GM18508 (cell line): ENCODE results near the gene MPO.

Experiments
- ATAC-seq: cut with Tn5 transposase; IDR thresholded peaks from one replicate; pipeline ENCODE4 v1.9.1; 2021; ENCODE audit warnings: moderate number of reproducible peaks; ENCODE audit not compliant: insufficient read depth, unreplicated experiment

Gene MPO

DNA sequence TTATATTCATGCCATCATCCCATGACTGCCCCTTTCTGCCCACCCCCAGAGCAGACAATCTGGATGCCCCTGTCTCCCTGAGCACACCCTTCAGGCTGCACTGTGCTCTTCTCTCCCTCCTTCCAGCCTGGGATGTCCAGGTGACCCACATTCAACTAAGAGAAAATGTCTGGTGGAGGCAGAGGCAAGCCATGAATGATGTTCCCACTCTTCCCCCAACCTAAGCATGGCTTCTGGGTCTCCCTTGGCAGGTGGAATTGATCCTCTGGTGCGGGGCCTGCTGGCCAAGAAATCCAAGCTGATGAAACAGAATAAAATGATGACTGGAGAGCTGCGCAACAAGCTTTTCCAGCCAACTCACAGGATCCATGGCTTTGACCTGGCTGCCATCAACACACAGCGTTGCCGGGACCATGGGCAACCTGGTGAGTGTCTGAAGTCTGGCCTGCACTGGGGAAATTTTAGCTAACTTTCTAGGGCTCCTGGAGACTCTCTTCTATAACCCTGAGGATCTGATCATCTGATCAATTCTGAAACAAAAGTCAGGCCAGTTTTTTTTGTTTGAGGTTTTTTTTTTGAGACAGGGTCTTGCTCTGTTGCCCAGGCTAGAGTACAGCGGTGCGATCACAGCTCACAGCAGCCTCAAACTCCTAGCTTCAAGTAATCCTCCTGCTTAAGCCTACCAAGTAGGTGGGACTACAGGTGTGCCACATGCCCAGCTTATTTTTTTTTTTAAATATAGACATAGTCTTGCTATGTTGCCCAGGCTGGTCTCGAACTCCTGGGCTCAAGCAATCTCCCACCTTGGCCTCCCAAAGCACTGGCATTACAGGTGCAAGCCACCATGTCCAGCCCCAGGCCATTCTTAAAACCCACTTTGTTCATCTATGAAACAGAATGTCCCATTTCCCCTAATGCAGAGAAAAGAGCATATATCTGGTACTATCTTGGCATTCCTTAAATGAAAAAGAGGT is 14.5 kb downstream of the MPO start:
- ATAC-seq: no peak

GRCh38 chr17:58265271-58265670 is 15.5 kb downstream of the MPO start:
- ATAC-seq: no peak

GRCh38 chr17:58264407-58265103 is 16.2 kb downstream of the MPO start:
- no peak for ATAC-seq

GRCh38 chr17:58263773-58264172 is 17.0 kb downstream of the MPO start:
- ATAC-seq: no peak

DNA sequence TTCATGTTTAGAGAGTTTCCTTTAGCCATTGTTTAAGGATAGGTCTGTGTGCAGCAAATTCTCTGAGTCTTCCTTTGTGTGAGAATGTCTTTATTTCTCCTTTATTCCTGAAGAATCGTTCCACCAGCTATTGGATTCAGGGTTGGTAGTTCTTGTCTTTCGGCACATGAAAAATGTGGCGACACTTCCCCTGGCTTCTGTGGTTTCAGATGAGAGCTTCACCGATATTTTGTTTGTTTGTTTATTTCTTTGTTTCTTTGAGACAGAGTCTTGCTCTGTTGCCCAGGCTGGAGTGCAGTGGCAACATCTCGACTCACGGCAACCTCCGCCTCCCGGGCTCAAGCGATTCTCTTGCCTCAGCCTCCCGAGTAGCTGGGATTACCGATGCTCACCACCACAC is 18.6 kb downstream of the MPO start:
- no peak for ATAC-seq

GRCh38 chr17:58254803-58255202 is 25.9 kb downstream of the MPO start:
- ATAC-seq: no peak

DNA sequence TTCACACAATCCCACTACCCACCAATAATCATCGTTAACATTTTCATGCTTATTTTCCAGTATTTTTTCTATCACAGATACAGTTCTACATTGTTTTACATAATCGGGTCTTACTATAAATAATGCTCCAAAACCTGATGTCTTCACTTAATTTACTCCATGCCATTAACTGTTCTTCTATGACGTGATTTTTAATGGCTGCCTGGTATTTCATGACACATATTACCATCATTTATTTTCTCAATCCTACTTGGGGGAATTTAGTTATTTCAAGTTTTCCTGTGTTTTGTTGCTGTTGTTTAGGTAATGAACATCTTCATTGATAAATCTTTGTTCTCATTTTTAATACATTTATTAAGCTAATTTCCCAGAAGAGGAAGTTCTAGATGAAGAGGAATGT is 27.7 kb downstream of the MPO start:
- ATAC-seq: no peak

- no peak for ATAC-seq
Measured at GRCh38 chr17:58252141-58252540, 28.6 kb downstream of the MPO start.

DNA sequence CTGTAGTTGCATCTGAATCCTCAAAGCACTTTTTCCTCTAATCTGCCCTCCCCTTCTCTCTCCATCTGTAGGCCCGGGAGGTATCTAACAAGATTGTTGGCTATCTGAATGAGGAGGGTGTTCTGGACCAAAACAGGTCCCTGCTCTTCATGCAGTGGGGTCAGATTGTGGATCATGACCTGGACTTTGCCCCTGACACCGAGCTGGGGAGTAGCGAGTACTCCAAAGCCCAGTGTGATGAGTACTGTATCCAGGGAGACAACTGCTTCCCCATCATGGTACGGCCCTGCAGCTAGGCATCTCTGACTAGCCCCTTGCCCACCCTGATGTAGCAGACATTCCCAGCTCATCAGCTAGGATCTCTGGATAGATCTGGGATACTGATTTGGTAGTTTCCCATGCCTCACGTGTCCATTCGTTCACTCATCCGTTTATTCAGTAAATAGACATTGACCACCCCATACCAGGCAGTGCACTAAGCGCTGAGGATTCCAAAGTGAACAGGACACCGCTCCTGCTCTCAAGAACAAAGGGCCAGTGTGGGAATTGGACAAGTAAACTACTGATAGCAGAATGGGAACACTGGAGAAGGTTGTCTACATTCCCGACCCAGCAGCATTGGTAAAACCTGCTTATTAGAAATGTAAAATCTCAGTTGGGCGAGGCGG is 30.3 kb downstream of the MPO start:
- no peak for ATAC-seq

GRCh38 chr17:58249270-58250133 is 31.2 kb downstream of the MPO start:
- no peak for ATAC-seq

DNA sequence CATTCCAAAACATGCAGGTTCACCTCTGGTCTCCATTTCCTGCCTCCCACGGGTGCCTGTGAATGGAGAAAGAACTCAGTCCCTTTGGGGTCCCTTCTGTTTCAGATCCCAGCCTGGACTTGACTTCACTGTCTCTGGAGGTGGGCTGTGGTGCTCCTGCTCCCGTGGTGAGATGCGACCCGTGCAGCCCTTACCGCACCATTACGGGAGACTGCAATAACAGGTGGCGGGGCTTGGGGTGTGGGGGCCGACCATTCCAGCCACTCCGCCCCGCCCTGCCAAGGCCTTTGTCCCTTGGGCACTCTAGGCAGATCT is 31.8 kb downstream of the MPO start:
- ATAC-seq: no peak

DNA sequence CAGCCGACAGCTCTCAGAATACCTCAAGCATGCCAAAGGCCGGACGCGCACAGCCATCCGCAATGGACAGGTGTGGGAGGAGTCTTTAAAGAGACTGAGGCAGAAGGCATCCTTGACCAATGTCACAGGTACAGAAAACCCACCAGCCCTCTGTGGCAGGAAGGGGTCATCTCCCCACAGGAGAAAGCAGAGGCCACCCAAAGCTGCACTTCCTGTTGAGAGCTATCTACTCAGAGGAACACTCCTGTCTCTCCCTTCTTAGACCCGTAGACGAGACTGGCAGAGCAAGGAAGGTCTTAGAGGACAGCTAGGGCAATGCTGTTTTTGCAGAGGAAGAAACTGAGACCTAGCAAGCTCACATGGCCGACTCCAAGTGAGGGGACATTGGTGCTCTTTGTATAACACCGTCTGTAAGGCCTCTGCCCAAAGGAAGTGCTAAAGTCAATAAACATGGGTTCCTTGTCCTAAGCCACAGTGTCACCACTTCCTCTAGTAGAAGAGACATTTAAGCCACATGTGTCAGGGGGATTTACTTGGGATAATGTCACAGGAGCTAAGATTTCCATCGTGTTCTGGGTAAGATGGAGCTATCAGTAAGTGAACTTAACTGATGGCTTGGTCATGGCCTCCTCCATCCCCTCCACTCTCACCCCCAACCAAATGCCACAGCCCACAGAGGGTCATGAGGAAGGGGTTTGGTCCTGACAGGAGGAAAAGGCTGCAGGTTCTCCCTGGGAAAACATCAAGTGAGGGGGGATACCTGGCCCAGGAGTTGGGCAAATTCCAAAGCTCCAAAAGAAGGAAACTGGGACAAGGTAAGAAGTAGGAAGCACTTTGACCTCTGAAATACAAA is 33.0 kb downstream of the MPO start:
- no peak for ATAC-seq

GRCh38 chr17:58246781-58247180 is 34.0 kb downstream of the MPO start:
- ATAC-seq: no peak

DNA sequence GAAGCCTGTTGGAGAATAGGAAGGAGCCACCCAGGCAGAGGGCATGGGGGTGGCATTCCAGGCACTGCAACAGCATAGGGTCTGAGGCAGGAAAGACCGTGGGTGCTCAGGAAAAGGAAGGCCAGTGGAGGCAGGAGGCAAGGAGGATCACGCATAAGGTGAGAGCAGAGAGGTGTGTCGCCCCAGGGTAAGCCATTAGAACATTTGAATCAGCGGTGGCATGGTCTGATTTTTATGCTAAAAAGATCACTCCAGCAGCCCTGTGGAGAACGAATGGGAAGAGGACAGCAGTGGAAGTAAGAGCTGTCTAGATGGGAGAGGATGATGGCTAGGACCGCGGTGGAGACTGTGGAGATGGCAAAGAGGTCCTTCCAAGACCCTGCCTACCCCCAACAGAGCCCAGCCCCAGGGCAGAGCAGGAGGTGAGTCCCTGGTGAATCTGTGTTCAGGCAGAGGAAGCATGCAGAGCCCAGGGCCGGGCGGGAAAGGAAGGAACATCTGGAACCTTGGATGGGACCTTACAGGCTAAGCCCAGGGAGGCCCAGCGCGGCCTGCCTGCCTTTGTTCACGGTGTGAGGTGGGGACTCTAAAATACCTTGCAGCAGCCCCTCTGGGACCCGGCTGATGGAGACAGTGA is 34.5 kb downstream of the MPO start:
- no peak for ATAC-seq

- ATAC-seq: no peak
Measured at GRCh38 chr17:58245428-58246103, 35.2 kb downstream of the MPO start.

DNA sequence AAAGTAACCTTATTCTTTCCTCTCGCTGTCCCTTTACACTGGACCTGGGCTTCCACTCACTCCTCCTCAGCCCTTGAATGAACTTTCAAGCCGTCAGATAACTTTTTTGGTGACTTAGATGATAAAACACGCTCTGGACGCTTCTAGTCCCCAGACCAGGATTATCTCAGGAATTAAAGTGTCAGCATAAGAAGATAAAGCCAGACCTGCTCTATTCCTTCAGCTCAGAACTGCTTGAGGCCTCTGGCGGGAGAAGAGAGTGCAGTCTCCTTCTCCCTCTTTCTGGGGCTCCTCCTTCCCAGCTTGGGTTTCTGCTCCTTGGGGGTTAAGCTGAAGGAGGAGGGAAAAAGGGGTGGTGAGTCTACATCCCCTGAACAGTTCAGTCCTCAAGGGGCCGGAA is 35.8 kb downstream of the MPO start:
- no peak for ATAC-seq

DNA sequence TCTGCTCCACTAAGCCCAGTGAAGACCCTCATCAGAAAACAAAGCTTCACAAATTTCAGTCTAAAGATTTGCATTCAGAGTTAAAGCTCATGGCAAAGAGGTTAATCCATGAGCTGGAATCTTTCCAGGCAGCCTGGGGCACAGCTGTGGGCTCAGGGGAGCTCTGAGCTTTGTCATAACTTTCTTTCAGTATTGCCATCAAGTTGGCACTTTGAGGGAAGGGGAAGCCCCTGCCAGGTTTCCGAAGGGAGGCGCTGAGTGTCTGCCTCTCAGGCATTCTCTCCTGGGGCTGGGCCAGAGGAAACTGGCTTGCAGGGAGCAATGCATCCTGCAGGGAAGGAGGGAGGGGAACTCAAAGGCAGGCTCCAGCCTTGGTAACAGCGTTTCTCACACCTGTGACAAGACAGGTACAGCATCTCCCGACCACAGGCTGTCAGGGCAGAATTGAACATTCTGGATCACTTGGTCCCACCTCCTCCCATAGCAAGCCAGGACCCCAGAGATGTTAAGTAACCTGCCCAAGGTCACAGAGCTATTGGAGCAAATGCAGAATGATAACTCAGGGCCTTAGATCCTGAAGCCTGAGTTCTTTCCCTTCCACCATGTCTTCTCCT is 38.5 kb downstream of the MPO start:
- no peak for ATAC-seq

DNA sequence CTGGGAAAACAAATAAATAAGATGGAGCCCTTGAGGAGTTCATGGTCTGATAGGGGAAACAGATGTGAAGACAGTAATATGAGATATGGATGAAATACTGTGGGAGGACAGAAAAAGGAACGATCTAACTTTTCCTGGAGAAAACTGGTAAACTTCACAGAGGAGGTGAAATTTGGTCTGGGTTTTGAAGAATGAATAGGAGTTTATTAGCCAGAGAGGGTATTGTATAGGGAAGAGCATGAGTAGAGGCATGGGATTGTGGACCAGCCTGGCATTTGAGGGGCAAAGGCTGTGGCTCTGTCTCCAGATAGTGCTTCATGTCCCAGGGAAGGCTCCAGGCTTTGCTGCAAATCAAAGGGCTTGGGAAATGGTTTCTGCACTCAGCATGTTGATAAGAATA is 40.7 kb downstream of the MPO start:
- ATAC-seq: no peak
